GM12878 (cell line): Measurements from ENCODE around the gene AZGP1. TPM values are rescaled to one million over a fixed set of nuclear protein-coding genes. Genes with fewer than 3 reads are reported as not detected.
"Not testable (repeated sequence)": the region's sequence is repeated elsewhere in the genome, so short reads cannot be mapped to it uniquely, and the experiment has no call there.

Experiments
- ATAC-seq: fragments of 200-7000 bp; cut with Tn5 transposase; 3 replicates; pipeline ENCODE4 v1.9.1; 2020; ENCODE audit warnings: mild to moderate bottlenecking, moderate library complexity
- BruUV-seq: library from RNA; stranded (reverse); fragments of 400-500 nt; replicated peaks from 2 replicates; lab custom pipeline; 2021; lab: Mats Ljungman, UMichigan
- CTCF ChIA-PET: fragments of 300-600 bp; sonication (Branson Sonifier 250); formaldehyde crosslinking; extraction: SDS; loops from one replicate; lab custom pipeline; 2021; ENCODE audit warnings: inconsistent platforms; lab: Yijun Ruan, JAX
- POLR2A ChIA-PET: fragments of 350-600 bp; formaldehyde crosslinking; extraction: SDS; loops from one replicate; lab custom pipeline; 2021; ENCODE audit warnings: inconsistent platforms; lab: Charles Lee
- RAD21 ChIA-PET: fragments of 300-600 bp; sonication (Branson Sonifier 250); formaldehyde crosslinking; loops from one replicate; lab custom pipeline; 2023; ENCODE audit warnings: antibody characterized with exemption; ENCODE audit not compliant: unreplicated experiment; lab: Charles Lee
- SMC1A ChIA-PET: fragments of 300-600 bp; sonication (Branson Sonifier 250); formaldehyde crosslinking; loops from one replicate; lab custom pipeline; 2023; ENCODE audit not compliant: unreplicated experiment, uncharacterized antibody; lab: Charles Lee
- DNase-seq: peaks from one replicate; pipeline ENCODE4 v3.0.0-alpha.2; 2011; ENCODE audit warnings: low read depth, low spot score
- FAIRE-seq: peaks from 3 replicates; lab custom pipeline; 2011; peaks lifted over from hg19 to GRCh38; lab: Jason Lieb, UNC
- H2AFZ ChIP-seq: 2 replicates; pipeline ENCODE4 v1.6.0; 2011; ENCODE audit warnings: low read depth, low read length, control low read depth; ENCODE audit not compliant: control insufficient read depth
- H3K27ac ChIP-seq: 2 replicates; pipeline ENCODE4 v1.5.1; 2011; ENCODE audit warnings: control low read depth; ENCODE audit not compliant: control insufficient read depth, insufficient read depth
- H3K27me3 ChIP-seq, 2 experiments: replicated peaks in 1 of 2; 2 replicates each; pipeline versions ENCODE4 v1.6.0 to v1.6.1; 2011; ENCODE audit warnings: low read length in 1 of 2; ENCODE audit not compliant: control insufficient read depth in 2 of 2, insufficient read depth in 2 of 2
- H3K36me3 ChIP-seq, 2 experiments: 2 replicates each; pipeline ENCODE4 v1.5.1; 2011; ENCODE audit warnings: low read length in 1 of 2; ENCODE audit not compliant: control insufficient read depth in 2 of 2, insufficient read depth in 2 of 2
- H3K4me1 ChIP-seq: 2 replicates; pipeline ENCODE4 v1.6.1; 2011; ENCODE audit warnings: mild to moderate bottlenecking, low read length, moderate library complexity, mixed read lengths; ENCODE audit not compliant: control insufficient read depth, insufficient read depth
- H3K4me2 ChIP-seq: 2 replicates; pipeline ENCODE4 v1.6.0; 2011; ENCODE audit warnings: control low read depth; ENCODE audit not compliant: control insufficient read depth, insufficient read depth
- H3K4me3 ChIP-seq: fragments of 200-600 bp; sonication (generic); 2 replicates; pipeline ENCODE4 v1.5.1; 2016
- H3K79me2 ChIP-seq: 2 replicates; pipeline ENCODE4 v1.6.0; 2011; ENCODE audit warnings: low read length; ENCODE audit not compliant: control insufficient read depth, insufficient read depth
- H3K9ac ChIP-seq: 2 replicates; pipeline ENCODE4 v1.8.0; 2011; ENCODE audit warnings: low read length, control low read depth, mixed read lengths; ENCODE audit not compliant: control insufficient read depth, insufficient read depth
- H3K9me3 ChIP-seq: replicated peaks from 3 replicates; pipeline ENCODE4 v1.5.1; 2011; ENCODE audit warnings: mild to moderate bottlenecking, low read length; ENCODE audit not compliant: control insufficient read depth, insufficient read depth
- H4K20me1 ChIP-seq: 2 replicates; pipeline ENCODE4 v1.6.0; 2011; ENCODE audit not compliant: control insufficient read depth, insufficient read depth
- ETV6 ChIP-seq, 2 experiments: fragments of 450-650 bp in 1 of 2; IDR thresholded peaks in 1 of 2; conservative IDR thresholded peaks in 1 of 2; 2 replicates each; pipeline ENCODE4 v1.6.1; 2014; ENCODE audit warnings: antibody characterized with exemption in 1 of 2, borderline replicate concordance in 1 of 2, low read depth in 1 of 2, mild to moderate bottlenecking in 1 of 2, moderate library complexity in 1 of 2
- FOXK2 ChIP-seq: fragments of 450-650 bp; IDR thresholded peaks from 2 replicates; pipeline ENCODE4 v1.6.1; 2017; ENCODE audit warnings: mild to moderate bottlenecking, moderate library complexity
- JUNB ChIP-seq: IDR thresholded peaks from 2 replicates; pipeline ENCODE4 v1.6.1; 2016; ENCODE audit warnings: antibody characterized with exemption, mild to moderate bottlenecking
- NFXL1 ChIP-seq: fragments of 450-650 bp; IDR thresholded peaks from 2 replicates; pipeline ENCODE4 v1.6.1; 2017; ENCODE audit warnings: antibody characterized with exemption, mild to moderate bottlenecking, borderline replicate concordance
- RAD51 ChIP-seq: fragments of 450-650 bp; IDR thresholded peaks from 2 replicates; pipeline ENCODE4 v1.6.1; 2016; ENCODE audit warnings: moderate library complexity, mild to moderate bottlenecking, inconsistent platforms
- RFX5 ChIP-seq: IDR thresholded peaks from 2 replicates; pipeline ENCODE4 v1.6.1; 2011; ENCODE audit warnings: low read depth, low read length, improper control_type of control experiment
- SREBF2 ChIP-seq: IDR thresholded peaks from 2 replicates; pipeline ENCODE4 v1.6.1; 2012; ENCODE audit warnings: mild to moderate bottlenecking, low read length
- WGBS: methylation state at CpG from one replicate; pipeline ENCODE4 v1.1.6; 2016; ENCODE audit warnings: low lambda C conversion rate; ENCODE audit not compliant: insufficient replicate concordance, insufficient coverage; ENCODE audit errors: missing lambda C conversion rate; 5-methylcytosine and 5-hydroxymethylcytosine counted together
- in situ Hi-C: fragments of 300-500 bp; cut with MboI; formaldehyde crosslinking; loops from 9 replicates; pipeline ENCODE4 v1.14.3; 2018; ENCODE audit warnings: mixed read lengths
- intact Hi-C: fragments of 100-400 bp; cut with micrococcal nuclease; formaldehyde crosslinking; loops from one replicate; pipeline ENCODE4 v1.14.2; 2022; ENCODE audit not compliant: unreplicated experiment
- polyA plus RNA-seq, 11 experiments: library from polyadenylated mRNA; depleted of rRNA in 4 of 11; unstranded in 6 of 11; stranded (reverse) in 5 of 11; fragments of >200 nt; fragmentation: Nextera tagmentation in 4 of 11; fragmentation: Illumina TruSeq in 1 of 11; extraction: Ambion mirVana in 4 of 11; extraction: Trizol in 1 of 11; gene quantifications; 1 replicate in 1 of 11; 2 replicates in 10 of 11; pipeline versions ENCODE4 v1.2.1 to v1.2.3, GENCODE V29; 2011 to 2016; ENCODE audit warnings: inconsistent platforms in 2 of 11, missing spikeins in 2 of 11, low read depth in 1 of 11
- total RNA-seq, 4 experiments: library from RNA; depleted of rRNA in 3 of 4; stranded (reverse); fragments of >200 nt in 3 of 4; fragmentation: Illumina TruSeq in 1 of 4; extraction: Trizol in 1 of 4; gene quantifications; 2 replicates each; pipeline versions ENCODE4 v1.2.1 to v1.2.3, GENCODE V29; 2013 to 2021
- TF ChIP-seq, protein P1 (sequence below): IDR thresholded peaks from 2 replicates; pipeline ENCODE4 v1.6.1; 2011; ENCODE audit warnings: mild to moderate bottlenecking, low read depth, low read length, moderate library complexity; ENCODE audit not compliant: insufficient replicate concordance
- TF ChIP-seq, protein P2 (sequence below): fragments of 450-650 bp; IDR thresholded peaks from 2 replicates; pipeline ENCODE4 v1.6.1; 2017; ENCODE audit warnings: borderline replicate concordance
- TF ChIP-seq, protein P3 (sequence below): IDR thresholded peaks from 2 replicates; pipeline ENCODE4 v1.6.1; 2011; ENCODE audit warnings: low read depth, mild to moderate bottlenecking, low read length, moderate library complexity, borderline replicate concordance; ENCODE audit errors: extremely low read depth

Gene AZGP1
- total and polyA plus RNA-seq, 10 of the 15 experiments (the other 5 are each of a cell fraction or from before 2014, with no cell fraction given) = 0.18 to 0.64 (median 0.29) TPM; not detected in 5

DNA sequence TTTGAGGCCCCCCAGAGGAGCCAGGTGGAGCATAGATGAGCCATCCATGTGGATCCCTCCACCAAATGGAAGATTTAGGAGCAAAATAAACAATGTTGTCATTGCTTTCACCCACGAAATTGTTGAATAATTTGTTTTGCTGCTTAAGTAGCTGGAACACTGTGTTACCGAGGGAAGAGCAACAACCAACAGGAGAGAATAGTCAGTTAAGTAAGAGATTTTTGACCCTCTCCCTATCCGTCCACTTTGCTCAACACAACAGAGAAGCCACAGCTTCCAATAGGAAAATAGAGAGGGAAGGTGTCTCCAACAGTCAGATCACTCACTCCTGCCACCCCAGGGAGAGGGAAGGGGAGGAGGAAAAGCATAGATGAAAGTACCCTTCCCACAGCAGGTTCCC, 35.7 kb upstream of the AZGP1 start (continued):
- TF ChIP-seq, protein P1, sequence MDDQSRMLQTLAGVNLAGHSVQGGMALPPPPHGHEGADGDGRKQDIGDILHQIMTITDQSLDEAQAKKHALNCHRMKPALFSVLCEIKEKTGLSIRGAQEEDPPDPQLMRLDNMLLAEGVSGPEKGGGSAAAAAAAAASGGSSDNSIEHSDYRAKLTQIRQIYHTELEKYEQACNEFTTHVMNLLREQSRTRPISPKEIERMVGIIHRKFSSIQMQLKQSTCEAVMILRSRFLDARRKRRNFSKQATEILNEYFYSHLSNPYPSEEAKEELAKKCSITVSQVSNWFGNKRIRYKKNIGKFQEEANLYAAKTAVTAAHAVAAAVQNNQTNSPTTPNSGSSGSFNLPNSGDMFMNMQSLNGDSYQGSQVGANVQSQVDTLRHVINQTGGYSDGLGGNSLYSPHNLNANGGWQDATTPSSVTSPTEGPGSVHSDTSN = no peak
- TF ChIP-seq ETV6 (conservative IDR thresholded peaks at IDR 0.05 in 1 of 2, IDR thresholded peaks at IDR 0.05 in 1 of 2; ENCODE audit: borderline replicate concordance in 1 of 2, low read depth in 1 of 2) = no peak

DNA sequence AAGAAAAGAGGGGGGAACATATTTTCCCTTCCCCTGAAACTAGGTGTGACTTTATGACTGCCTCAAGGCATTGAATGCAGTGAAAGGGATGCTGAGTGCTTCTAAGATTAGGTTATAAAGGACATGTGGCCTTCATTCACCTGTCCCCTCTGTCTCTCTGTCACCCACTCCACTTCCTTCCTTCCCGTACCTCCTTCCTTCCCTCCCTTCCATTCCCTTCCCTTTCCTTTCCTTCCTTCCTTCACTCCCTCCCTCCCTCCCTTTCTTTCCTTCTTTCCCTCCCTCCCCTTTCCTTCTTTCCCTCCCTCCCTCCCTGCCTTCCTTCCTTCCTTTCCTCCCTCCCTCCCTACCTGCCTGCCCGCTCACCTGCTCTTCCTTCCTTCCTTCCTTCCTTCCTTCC, 35.1 kb upstream of the AZGP1 start:
- Histone ChIP-seq H3K79me2 (peaks cover 6% of the 10 kb centered on the region), H3K9me3 (no peaks in the 10 kb centered on the region), H3K9ac (no peak overlapping the region), H2AFZ (no peak overlapping the region), H3K27ac (no peak overlapping the region), H3K36me3 (no peaks in the 10 kb centered on the region), H3K27me3 (no peaks in the 10 kb centered on the region), H3K4me1 (no peaks in the 10 kb centered on the region), H3K4me3 (no peak overlapping the region), H4K20me1 (no peaks in the 10 kb centered on the region), H3K4me2 (no peak overlapping the region)
- CTCF ChIA-PET = no interaction called here
- no peak for FAIRE-seq
- no peak for DNase-seq
- RAD21 ChIA-PET = no interaction called here
- TF ChIP-seq RFX5 (no peak), RAD51 (no peak), NFXL1 (no peak), JUNB (no peak), FOXK2 (no peak), SREBF2 (no peak)
- TF ChIP-seq, protein P2, sequence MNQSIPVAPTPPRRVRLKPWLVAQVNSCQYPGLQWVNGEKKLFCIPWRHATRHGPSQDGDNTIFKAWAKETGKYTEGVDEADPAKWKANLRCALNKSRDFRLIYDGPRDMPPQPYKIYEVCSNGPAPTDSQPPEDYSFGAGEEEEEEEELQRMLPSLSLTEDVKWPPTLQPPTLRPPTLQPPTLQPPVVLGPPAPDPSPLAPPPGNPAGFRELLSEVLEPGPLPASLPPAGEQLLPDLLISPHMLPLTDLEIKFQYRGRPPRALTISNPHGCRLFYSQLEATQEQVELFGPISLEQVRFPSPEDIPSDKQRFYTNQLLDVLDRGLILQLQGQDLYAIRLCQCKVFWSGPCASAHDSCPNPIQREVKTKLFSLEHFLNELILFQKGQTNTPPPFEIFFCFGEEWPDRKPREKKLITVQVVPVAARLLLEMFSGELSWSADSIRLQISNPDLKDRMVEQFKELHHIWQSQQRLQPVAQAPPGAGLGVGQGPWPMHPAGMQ = no peak
- TF ChIP-seq, protein P3, sequence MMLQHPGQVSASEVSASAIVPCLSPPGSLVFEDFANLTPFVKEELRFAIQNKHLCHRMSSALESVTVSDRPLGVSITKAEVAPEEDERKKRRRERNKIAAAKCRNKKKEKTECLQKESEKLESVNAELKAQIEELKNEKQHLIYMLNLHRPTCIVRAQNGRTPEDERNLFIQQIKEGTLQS = no peak
- BruUV-seq = no TSS peak
- no peak for ATAC-seq
- SMC1A ChIA-PET = no interaction called here
- in situ Hi-C loops (no loop called here), intact Hi-C loops (no loop called here)
- POLR2A ChIA-PET = no interaction called here
- WGBS = 0% methylated on average over 1 of the region's 2 CpGs

DNA sequence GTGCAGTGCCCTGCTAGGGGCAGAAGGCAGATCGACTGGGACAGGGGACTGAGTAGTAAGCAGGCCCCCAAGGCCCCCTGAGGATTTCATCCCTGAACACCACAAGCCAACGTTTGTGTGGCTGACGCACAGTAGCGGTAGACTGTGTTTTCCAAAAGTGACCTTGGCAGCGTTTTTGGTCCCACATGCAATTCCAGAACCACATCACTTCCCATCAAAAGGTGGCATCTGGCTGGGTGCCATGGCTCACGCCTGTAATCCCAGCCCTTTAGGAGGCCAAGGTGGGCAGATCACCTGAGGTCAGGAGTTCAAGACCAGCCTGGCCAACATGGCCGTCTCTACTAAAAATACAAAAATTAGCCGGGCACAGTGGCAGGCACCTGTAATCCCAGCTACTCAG, 34.1 kb upstream of the AZGP1 start:
- H3K4me3 ChIP-seq, H3K4me2 ChIP-seq, H3K27ac ChIP-seq, CTCF ChIA-PET, DNase-seq, H3K4me1 ChIP-seq, FAIRE-seq, H3K9me3 ChIP-seq, H4K20me1 ChIP-seq, H3K27me3 ChIP-seq, H3K79me2 ChIP-seq, in situ Hi-C loops, BruUV-seq, SMC1A ChIA-PET, intact Hi-C loops, ATAC-seq, H2AFZ ChIP-seq, H3K36me3 ChIP-seq, H3K9ac ChIP-seq, RAD21 ChIA-PET: not testable (repeated sequence)
- POLR2A ChIA-PET = interaction anchor here (0.6 kb wide), 1 partner anchor 37 kb away, joined by 3 read pairs; no protein-coding TSS in a partner anchor
- 47% methylated on average over 8 of the region's 8 CpGs for WGBS
